ENCODE results near the gene PLEKHH2.

The PLEKHH2 gene

GRCh38 chr2:43812947-43813346 is 175.9 kb downstream of the PLEKHH2 start:
- DNase-seq (ENCODE audit: low read depth): no peak

- DNase-seq (ENCODE audit: low read depth): no peak
Observed at GRCh38 chr2:43814711-43815110, 177.7 kb downstream of the PLEKHH2 start.

Data from activated T-cell treated with anti-CD3 and anti-CD28 coated beads for 1 hour (primary cell).